ENCODE data around the gene NOS1AP. TPM values are rescaled to one million over a fixed set of nuclear protein-coding genes. Genes with fewer than 3 reads are reported as not detected.
"Not testable (repeated sequence)": the region's sequence is repeated elsewhere in the genome, so short reads cannot be mapped to it uniquely, and the experiment has no call there.

NOS1AP gene
- total RNA-seq, 1 donor from 2014 or later = 0.79 TPM

DNA sequence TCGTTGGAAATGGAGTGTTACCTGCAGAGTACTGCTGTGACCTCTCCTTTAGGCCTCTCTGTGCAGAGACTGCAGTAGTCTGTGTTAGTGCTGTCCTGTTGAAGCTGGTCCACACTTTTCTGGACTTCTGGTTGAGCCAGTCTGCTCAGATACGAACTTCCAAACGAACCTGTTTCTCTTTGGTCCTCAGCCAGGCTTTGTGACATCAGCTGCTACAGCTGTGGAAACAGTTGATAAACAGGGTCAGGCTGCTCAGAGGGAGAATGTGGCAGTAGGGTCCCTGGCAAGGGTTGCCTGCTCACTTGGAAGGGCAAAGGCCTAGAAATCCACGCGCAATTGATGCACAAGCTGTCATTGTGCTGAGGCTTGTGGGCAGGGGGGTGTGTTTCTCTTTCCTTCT lies 98.8 kb downstream of the NOS1AP start:
- Histone ChIP-seq H3K4me3 (ENCODE audit: low read depth, low read length) (no peak overlapping the region), H3K27me3 (ENCODE audit: control insufficient read depth, insufficient read depth, low read length) (no peaks in the 10 kb centered on the region), H3K36me3 (ENCODE audit: control insufficient read depth, insufficient read depth, low read length) (no peaks in the 10 kb centered on the region)
- no peak for DNase-seq (ENCODE audit: low read depth)
- TF ChIP-seq, protein P1, sequence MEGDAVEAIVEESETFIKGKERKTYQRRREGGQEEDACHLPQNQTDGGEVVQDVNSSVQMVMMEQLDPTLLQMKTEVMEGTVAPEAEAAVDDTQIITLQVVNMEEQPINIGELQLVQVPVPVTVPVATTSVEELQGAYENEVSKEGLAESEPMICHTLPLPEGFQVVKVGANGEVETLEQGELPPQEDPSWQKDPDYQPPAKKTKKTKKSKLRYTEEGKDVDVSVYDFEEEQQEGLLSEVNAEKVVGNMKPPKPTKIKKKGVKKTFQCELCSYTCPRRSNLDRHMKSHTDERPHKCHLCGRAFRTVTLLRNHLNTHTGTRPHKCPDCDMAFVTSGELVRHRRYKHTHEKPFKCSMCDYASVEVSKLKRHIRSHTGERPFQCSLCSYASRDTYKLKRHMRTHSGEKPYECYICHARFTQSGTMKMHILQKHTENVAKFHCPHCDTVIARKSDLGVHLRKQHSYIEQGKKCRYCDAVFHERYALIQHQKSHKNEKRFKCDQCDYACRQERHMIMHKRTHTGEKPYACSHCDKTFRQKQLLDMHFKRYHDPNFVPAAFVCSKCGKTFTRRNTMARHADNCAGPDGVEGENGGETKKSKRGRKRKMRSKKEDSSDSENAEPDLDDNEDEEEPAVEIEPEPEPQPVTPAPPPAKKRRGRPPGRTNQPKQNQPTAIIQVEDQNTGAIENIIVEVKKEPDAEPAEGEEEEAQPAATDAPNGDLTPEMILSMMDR (IDR thresholded peaks at IDR 0.05; ENCODE audit: insufficient read depth, low read length, poor library complexity, severe bottlenecking) = no peak

DNA sequence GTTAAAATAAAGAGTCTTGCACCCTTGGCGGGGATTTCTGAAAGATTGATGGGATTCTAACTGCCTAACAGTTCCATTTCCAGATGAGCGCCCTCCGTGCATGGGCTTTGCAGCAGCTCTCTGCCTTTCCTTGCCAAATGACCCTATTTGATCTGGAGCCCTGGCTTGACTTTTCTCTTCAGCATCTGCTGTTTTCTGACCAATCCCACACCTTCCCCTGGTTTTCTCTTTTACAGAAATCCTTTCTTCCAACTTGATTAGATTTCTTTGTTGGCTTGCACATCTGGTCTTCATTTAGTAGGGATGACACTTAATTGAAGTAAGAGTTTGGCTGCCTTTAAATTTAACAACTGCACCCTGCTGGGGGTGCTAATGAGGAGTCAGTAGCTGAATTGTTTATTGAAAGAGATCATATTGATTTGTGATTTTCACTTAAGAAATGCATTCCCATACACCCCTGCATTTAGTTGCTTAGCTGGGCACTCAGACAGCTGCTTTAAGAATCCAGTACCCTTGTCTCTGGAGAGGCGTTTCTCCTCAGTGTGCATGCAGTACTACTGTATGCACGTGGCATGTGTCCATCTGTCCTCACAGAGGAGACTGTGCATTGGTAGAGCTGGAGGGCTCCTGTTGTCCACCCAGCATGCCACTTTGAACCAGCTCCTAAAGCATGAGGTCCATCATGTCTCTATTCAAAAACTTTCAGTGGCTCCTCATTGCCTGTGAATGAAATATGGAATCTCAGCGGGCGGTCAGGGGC lies 99.7 kb downstream of the NOS1AP start:
- DNase-seq (ENCODE audit: low read depth) = no peak
- H3K4me3 ChIP-seq (ENCODE audit: low read depth, low read length) = no peak overlapping the region
- TF ChIP-seq, protein P1 (IDR thresholded peaks at IDR 0.05; ENCODE audit: insufficient read depth, low read length, poor library complexity, severe bottlenecking) = no peak
- H3K36me3 ChIP-seq (ENCODE audit: control insufficient read depth, insufficient read depth, low read length) = no peaks in the 10 kb centered on the region
- no peaks in the 10 kb centered on the region for H3K27me3 ChIP-seq (ENCODE audit: control insufficient read depth, insufficient read depth, low read length)

DNA sequence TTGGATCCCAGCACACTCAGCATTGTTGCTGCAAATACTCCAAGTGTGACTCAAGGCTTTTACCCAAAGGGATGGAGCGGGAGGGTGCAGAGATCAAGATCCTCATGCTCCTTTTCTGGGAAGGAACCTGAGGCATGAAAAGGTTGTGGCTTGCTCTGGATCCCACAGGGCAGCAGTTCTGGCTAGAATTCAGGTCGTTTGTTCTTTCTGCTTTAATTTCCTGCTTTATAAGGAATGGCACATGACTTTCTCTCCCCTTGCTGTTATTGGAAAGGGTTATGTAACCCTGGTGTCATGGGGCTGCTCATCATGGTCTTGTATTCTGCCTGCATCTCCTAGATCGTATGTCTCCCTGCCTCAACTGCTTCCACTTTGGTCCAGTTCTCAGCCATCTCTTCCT lies 101.6 kb downstream of the NOS1AP start:
- no peak for DNase-seq (ENCODE audit: low read depth)

DNA sequence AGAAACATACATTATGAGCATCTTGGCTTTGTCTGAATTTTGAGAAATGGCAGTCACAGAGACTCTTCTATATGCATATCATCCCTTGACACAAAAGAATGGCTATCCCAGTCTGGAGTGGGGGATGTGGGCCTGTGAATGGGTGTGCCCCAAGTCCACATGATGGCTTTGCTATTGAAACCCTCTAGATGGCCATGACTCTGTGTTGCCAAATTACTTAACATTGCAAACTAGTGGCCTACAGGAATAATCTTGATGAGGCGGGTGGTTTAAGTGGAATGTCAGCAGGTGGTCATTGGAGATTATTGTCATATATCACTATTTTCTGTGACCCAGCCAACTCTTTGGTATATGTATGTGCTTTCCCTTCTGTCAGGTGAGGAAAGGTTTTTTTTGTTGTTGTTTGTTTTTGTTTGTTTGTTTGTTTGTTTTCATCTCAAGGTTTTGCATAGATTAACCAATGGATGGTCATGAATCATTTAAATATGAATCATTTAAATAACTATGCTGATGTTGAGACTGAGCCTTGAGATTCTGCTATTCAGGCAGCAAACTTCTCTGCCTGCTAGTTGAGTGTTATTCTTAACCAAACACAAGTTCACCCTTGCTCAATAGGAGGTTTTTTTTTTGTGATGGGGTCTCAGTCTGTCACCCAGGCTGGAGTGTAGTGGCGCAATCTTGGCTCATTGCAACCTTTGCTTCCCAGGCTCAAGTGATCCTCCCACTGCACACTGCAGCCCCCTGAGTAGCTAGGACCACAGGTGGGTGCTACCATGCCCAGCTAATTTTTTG lies 103.0 kb downstream of the NOS1AP start:
- TF ChIP-seq, protein P1 (IDR thresholded peaks at IDR 0.05; ENCODE audit: insufficient read depth, low read length, poor library complexity, severe bottlenecking) = no peak
- H3K4me3 ChIP-seq (ENCODE audit: low read depth, low read length) = no peak overlapping the region
- H3K36me3 ChIP-seq (ENCODE audit: control insufficient read depth, insufficient read depth, low read length) = no peaks in the 10 kb centered on the region
- no peaks in the 10 kb centered on the region for H3K27me3 ChIP-seq (ENCODE audit: control insufficient read depth, insufficient read depth, low read length)
- no peak for DNase-seq (ENCODE audit: low read depth)

More for the DNA sequence above, 101.6 kb downstream of the NOS1AP start:
- no peaks in the 10 kb centered on the region for H3K27me3 ChIP-seq (ENCODE audit: control insufficient read depth, insufficient read depth, low read length)
- no peak overlapping the region for H3K4me3 ChIP-seq (ENCODE audit: low read depth, low read length)
- H3K36me3 ChIP-seq (ENCODE audit: control insufficient read depth, insufficient read depth, low read length) = no peaks in the 10 kb centered on the region
- TF ChIP-seq, protein P1 (IDR thresholded peaks at IDR 0.05; ENCODE audit: insufficient read depth, low read length, poor library complexity, severe bottlenecking) = no peak

DNA sequence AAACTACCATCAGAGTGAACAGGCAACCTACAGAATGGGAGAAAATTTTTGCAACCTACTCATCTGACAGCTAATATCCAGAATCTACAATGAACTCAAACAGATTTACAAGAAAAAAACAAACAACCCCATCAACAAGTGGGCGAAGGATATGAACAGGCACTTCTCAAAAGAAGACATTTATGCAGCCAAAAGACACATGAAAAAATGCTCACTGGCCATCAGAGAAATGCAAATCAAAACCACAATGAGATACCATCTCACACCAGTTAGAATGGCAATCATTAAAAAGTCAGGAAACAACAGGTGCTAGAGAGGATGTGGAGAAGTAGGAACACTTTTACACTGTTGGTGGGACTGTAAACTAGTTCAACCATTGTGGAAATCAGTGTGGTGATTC lies 104.1 kb downstream of the NOS1AP start:
- H3K27me3 ChIP-seq (ENCODE audit: control insufficient read depth, insufficient read depth, low read length); H3K4me3 ChIP-seq (ENCODE audit: low read depth, low read length); DNase-seq (ENCODE audit: low read depth); H3K36me3 ChIP-seq (ENCODE audit: control insufficient read depth, insufficient read depth, low read length): not testable (repeated sequence)

DNA sequence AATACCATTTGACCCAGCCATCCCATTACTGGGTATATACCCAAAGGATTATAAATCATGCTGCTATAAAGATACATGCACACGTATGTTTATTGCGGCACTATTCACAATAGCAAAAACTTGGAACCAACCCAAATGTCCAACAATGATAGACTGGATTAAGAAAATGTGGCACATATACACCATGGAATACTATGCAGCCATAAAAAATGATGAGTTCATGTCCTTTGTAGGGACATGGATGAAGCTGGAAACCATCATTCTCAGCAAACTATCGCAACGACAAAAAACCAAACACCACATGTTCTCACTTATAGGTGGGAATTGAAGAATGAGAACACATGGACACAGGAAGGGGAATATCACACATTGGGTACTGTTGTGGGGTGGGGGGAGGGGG lies 104.5 kb downstream of the NOS1AP start:
- not testable (repeated sequence) for H3K36me3 ChIP-seq (ENCODE audit: control insufficient read depth, insufficient read depth, low read length); H3K4me3 ChIP-seq (ENCODE audit: low read depth, low read length); H3K27me3 ChIP-seq (ENCODE audit: control insufficient read depth, insufficient read depth, low read length); DNase-seq (ENCODE audit: low read depth)

All from kidney epithelial cell (primary cell).